H1 (cell line): ENCODE measurements around the gene BCL11A. TPM values are rescaled to one million over a fixed set of nuclear protein-coding genes. Genes with fewer than 3 reads are reported as not detected.

ENCODE experiments used
- CTCF ChIA-PET: fragments of 300-600 bp; sonication (Branson Sonifier 250); formaldehyde crosslinking; loops from one replicate; lab custom pipeline; 2021; ENCODE audit not compliant: partially characterized antibody; lab: Charles Lee
- POLR2A ChIA-PET: fragments of 300-600 bp; sonication (Branson Sonifier 250); formaldehyde crosslinking; loops from one replicate; lab custom pipeline; 2021; ENCODE audit warnings: inconsistent platforms; ENCODE audit not compliant: partially characterized antibody; lab: Charles Lee
- DNase-seq, 2 experiments: peaks; one replicate each; pipeline versions ENCODE4 v3.0.0 to v3.0.0-alpha.2; 2010 to 2022; ENCODE audit warnings: low spot score in 2 of 2, low read depth in 1 of 2, mixed read lengths in 1 of 2
- FAIRE-seq: peaks from 2 replicates; lab custom pipeline; 2011; peaks lifted over from hg19 to GRCh38; lab: Jason Lieb, UNC
- H2AFZ ChIP-seq: 2 replicates; pipeline ENCODE4 v1.8.1; 2012; ENCODE audit warnings: low read length, inconsistent platforms
- H2AK5ac ChIP-seq: 2 replicates; pipeline ENCODE4 v1.6.1; 2013; ENCODE audit warnings: low read depth, low read length
- H2BK120ac ChIP-seq: replicated peaks from 2 replicates; pipeline ENCODE3; 2013; ENCODE audit warnings: low read depth, low read length, inconsistent platforms
- H2BK12ac ChIP-seq: 2 replicates; pipeline ENCODE4 v1.6.1; 2013; ENCODE audit warnings: low read depth, low read length
- H2BK15ac ChIP-seq: 2 replicates; pipeline ENCODE4 v1.6.1; 2013; ENCODE audit warnings: low read length
- H2BK20ac ChIP-seq: 2 replicates; pipeline ENCODE4 v1.6.1; 2013; ENCODE audit warnings: low read length
- H2BK5ac ChIP-seq: 2 replicates; pipeline ENCODE4 v1.6.1; 2013; ENCODE audit warnings: low read depth, low read length
- H3K14ac ChIP-seq: 2 replicates; pipeline ENCODE4 v1.6.1; 2013; ENCODE audit warnings: inconsistent platforms; ENCODE audit not compliant: insufficient read length
- H3K18ac ChIP-seq: 2 replicates; pipeline ENCODE4 v1.6.1; 2013; ENCODE audit warnings: low read length; ENCODE audit errors: extremely low read depth
- H3K23ac ChIP-seq: 2 replicates; pipeline ENCODE4 v1.6.1; 2013; ENCODE audit warnings: inconsistent platforms; ENCODE audit not compliant: insufficient read length
- H3K23me2 ChIP-seq: 2 replicates; pipeline ENCODE4 v1.6.1; 2013; ENCODE audit warnings: low read depth, low read length
- H3K27ac ChIP-seq: 2 replicates; pipeline ENCODE4 v1.6.1; 2011; ENCODE audit warnings: low read depth, low read length, inconsistent platforms
- H3K27me3 ChIP-seq, 4 experiments: replicated peaks in 1 of 4; 1 replicate in 1 of 4; 2 replicates in 3 of 4; pipeline versions ENCODE4 v1.6.1 to v1.8.1; 2011 to 2013; ENCODE audit warnings: low read length in 3 of 4, mild to moderate bottlenecking in 3 of 4, inconsistent platforms in 2 of 4, mixed read lengths in 2 of 4, moderate library complexity in 1 of 4; ENCODE audit not compliant: control insufficient read depth in 3 of 4, insufficient read depth in 3 of 4; ENCODE audit errors: extremely low read depth in 1 of 4
- H3K36me3 ChIP-seq, 4 experiments: 2 replicates each; pipeline versions ENCODE4 v1.6.1 to v1.8.1; 2011 to 2013; ENCODE audit warnings: mild to moderate bottlenecking in 4 of 4, low read length in 3 of 4, moderate library complexity in 2 of 4, control low read depth in 1 of 4, inconsistent platforms in 1 of 4; ENCODE audit not compliant: insufficient read depth in 4 of 4, control insufficient read depth in 2 of 4
- H3K4ac ChIP-seq: replicated peaks from 2 replicates; pipeline ENCODE3; 2013; ENCODE audit warnings: low read length, low read depth, mixed read lengths, inconsistent platforms; ENCODE audit not compliant: insufficient read length
- H3K4me1 ChIP-seq, 4 experiments: replicated peaks in 1 of 4; 1 replicate in 1 of 4; 2 replicates in 3 of 4; pipeline versions ENCODE4 v1.6.1 to v1.8.1; 2011 to 2013; ENCODE audit warnings: low read length in 3 of 4, inconsistent platforms in 2 of 4, mixed read lengths in 1 of 4; ENCODE audit not compliant: insufficient read depth in 4 of 4, control insufficient read depth in 3 of 4
- H3K4me2 ChIP-seq, 2 experiments: 2 replicates each; pipeline versions ENCODE4 v1.6.1 to v1.8.1; 2011 to 2013; ENCODE audit warnings: low read depth in 2 of 2, low read length in 2 of 2, control low read depth in 1 of 2, inconsistent platforms in 1 of 2, mild to moderate bottlenecking in 1 of 2; ENCODE audit not compliant: insufficient read depth in 1 of 2
- H3K4me3 ChIP-seq, 4 experiments: fragments of 200-600, 300-600 bp in 1 of 4; sonication (generic), shearing (Covaris generic), sonication (Bioruptor Twin) in 1 of 4; 2 replicates each; pipeline versions ENCODE4 v1.5.1 to v1.8.1; 2011 to 2016; ENCODE audit warnings: low read length in 4 of 4, low read depth in 3 of 4, control low read depth in 2 of 4, inconsistent platforms in 2 of 4, mild to moderate bottlenecking in 2 of 4, mixed read lengths in 1 of 4, moderate library complexity in 1 of 4; ENCODE audit not compliant: insufficient read depth in 2 of 4; ENCODE audit errors: extremely low read depth in 1 of 4
- H3K56ac ChIP-seq: replicated peaks from 2 replicates; pipeline ENCODE3; 2013; ENCODE audit warnings: low read depth, mild to moderate bottlenecking, mixed read lengths, low read length, inconsistent platforms; ENCODE audit not compliant: insufficient read length
- H3K79me1 ChIP-seq: 2 replicates; pipeline ENCODE4 v1.6.1; 2013; ENCODE audit warnings: low read depth, low read length, control low read depth
- H3K79me2 ChIP-seq, 2 experiments: 2 replicates each; pipeline versions ENCODE4 v1.6.1 to v1.8.1; 2012 to 2013; ENCODE audit warnings: low read length in 2 of 2, mild to moderate bottlenecking in 2 of 2, inconsistent platforms in 1 of 2; ENCODE audit not compliant: insufficient read depth in 2 of 2, control insufficient read depth in 1 of 2
- H3K9ac ChIP-seq, 4 experiments: replicated peaks in 1 of 4; 1 replicate in 1 of 4; 2 replicates in 3 of 4; pipeline versions ENCODE4 v1.6.1 to v1.8.1; 2011 to 2013; ENCODE audit warnings: low read depth in 3 of 4, low read length in 3 of 4, control low read depth in 2 of 4, mild to moderate bottlenecking in 2 of 4, moderate library complexity in 2 of 4, inconsistent platforms in 1 of 4; ENCODE audit errors: extremely low read depth in 1 of 4
- H3K9me3 ChIP-seq, 2 experiments: 2 replicates each; pipeline versions ENCODE4 v1.6.1 to v1.8.1; 2012 to 2013; ENCODE audit warnings: mild to moderate bottlenecking in 2 of 2, moderate library complexity in 2 of 2, control low read depth in 1 of 2, inconsistent platforms in 1 of 2, low read depth in 1 of 2, low read length in 1 of 2, mixed read lengths in 1 of 2; ENCODE audit not compliant: insufficient read depth in 2 of 2
- H4K20me1 ChIP-seq, 2 experiments: replicated peaks in 1 of 2; 2 replicates each; pipeline versions ENCODE3 to v1.8.1; 2011 to 2013; ENCODE audit warnings: inconsistent platforms in 2 of 2, low read length in 2 of 2, mild to moderate bottlenecking in 1 of 2; ENCODE audit not compliant: insufficient read depth in 2 of 2, control insufficient read depth in 1 of 2
- H4K5ac ChIP-seq: 2 replicates; pipeline ENCODE4 v1.6.1; 2013; ENCODE audit warnings: low read length, low read depth, mixed read lengths, inconsistent platforms; ENCODE audit not compliant: insufficient read length
- H4K8ac ChIP-seq: 2 replicates; pipeline ENCODE4 v1.8.0; 2013; ENCODE audit warnings: mild to moderate bottlenecking, moderate library complexity, low read length, inconsistent platforms; ENCODE audit not compliant: insufficient read depth; ENCODE audit errors: extremely low read depth
- H4K91ac ChIP-seq: replicated peaks from 2 replicates; pipeline ENCODE3; 2013; ENCODE audit warnings: low read length, mixed read lengths, inconsistent platforms; ENCODE audit not compliant: insufficient read length
- CTCF ChIP-seq, 3 experiments: IDR thresholded peaks; 1 replicate in 2 of 3; 2 replicates in 1 of 3; pipeline versions ENCODE4 v1.5.1 to v1.6.1; 2011; ENCODE audit warnings: low read length in 3 of 3, mild to moderate bottlenecking in 3 of 3, inconsistent platforms in 2 of 3, low read depth in 1 of 3, moderate library complexity in 1 of 3; ENCODE audit not compliant: insufficient read depth in 1 of 3; ENCODE audit errors: control extremely low read depth in 1 of 3
- EZH2 ChIP-seq: fragments of 200-600 bp; sonication (generic); IDR thresholded peaks from 2 replicates; pipeline ENCODE4 v1.7.1; 2012; ENCODE audit warnings: low read depth, mild to moderate bottlenecking, moderate library complexity, low read length, inconsistent platforms; ENCODE audit not compliant: severe bottlenecking
- KDM5A ChIP-seq: fragments of 200-600 bp; IDR thresholded peaks from 2 replicates; pipeline ENCODE4 v1.7.1; 2012; ENCODE audit warnings: mild to moderate bottlenecking, low read length, inconsistent platforms, mixed read lengths
- POLR2A ChIP-seq, 2 experiments: IDR thresholded peaks; 1 replicate in 1 of 2; 2 replicates in 1 of 2; pipeline ENCODE4 v1.6.1; 2011; ENCODE audit warnings: low read depth in 2 of 2, low read length in 2 of 2, mild to moderate bottlenecking in 2 of 2; ENCODE audit errors: control extremely low read depth in 1 of 2
- SIX5 ChIP-seq: IDR thresholded peaks from 2 replicates; pipeline ENCODE4 v1.6.1; 2011; ENCODE audit warnings: mild to moderate bottlenecking, low read depth, low read length
- WGBS, 2 experiments: shearing (Covaris generic) in 1 of 2; methylation state at CpG; one replicate each; pipeline versions ENCODE4 v1.1.6 to v1.1.7; 2013 to 2015; ENCODE audit warnings: low lambda C conversion rate in 2 of 2, mixed read lengths in 2 of 2, inconsistent platforms in 1 of 2, low coverage in 1 of 2, missing lambda C conversion rate in 1 of 2; ENCODE audit not compliant: insufficient replicate concordance in 2 of 2, insufficient coverage in 1 of 2, insufficient read length in 1 of 2; ENCODE audit errors: extremely low coverage in 1 of 2, missing lambda C conversion rate in 1 of 2; 5-methylcytosine and 5-hydroxymethylcytosine counted together
- polyA plus RNA-seq, 7 experiments: library from polyadenylated mRNA; depleted of rRNA in 3 of 7; stranded (reverse) in 5 of 7; unstranded in 2 of 7; fragments of >200 nt in 5 of 7; fragments of 200-250 nt in 2 of 7; gene quantifications; 1 replicate in 5 of 7; 2 replicates in 1 of 7; 4 replicates in 1 of 7; pipeline versions ENCODE4 v1.2.1 to v1.2.3, GENCODE V29; 2011 to 2013; ENCODE audit warnings: missing spikeins in 2 of 7, mixed read lengths in 2 of 7
- total RNA-seq: library from RNA; stranded (reverse); fragmentation: NEBNext Ultra II Directional; extraction: Animal tissue kit (Norgen Biotek cat#: 25700); gene quantifications from 2 replicates; pipeline ENCODE4 v1.2.1, GENCODE V29; 2021

Gene BCL11A
- total and polyA plus RNA-seq, 2 of the 8 experiments (the other 6 are each of a cell fraction or from before 2014, with no cell fraction given), result 11.9 to 59.3 TPM

DNA sequence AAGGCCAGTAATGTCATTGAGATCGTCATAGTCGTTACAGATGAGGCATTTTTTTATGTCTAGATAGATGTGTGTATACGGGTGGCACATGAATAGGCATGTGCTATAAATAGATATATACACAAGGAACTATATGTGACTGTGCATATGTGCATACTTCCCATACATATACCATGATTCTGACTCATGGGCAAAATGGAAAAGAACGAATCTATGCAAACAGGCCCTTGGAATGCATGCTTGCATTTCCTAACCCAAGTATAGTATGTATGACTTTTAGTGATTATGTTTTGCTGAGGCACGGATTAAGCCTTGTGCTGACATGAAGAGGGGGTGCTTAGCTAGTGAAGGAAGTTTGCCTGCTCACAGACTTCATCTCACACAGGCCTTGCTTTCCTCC, 111.7 kb downstream of the BCL11A start:
- Histone ChIP-seq H3K56ac (no peak overlapping the region), H3K27me3 (no peaks in the 10 kb centered on the region), H2BK15ac (0 out of 2 replicates have a peak overlapping the region, but pooled peaks have one; percentile 6), H4K8ac (no peak overlapping the region), H3K14ac (no peak overlapping the region), H3K4me1 (peaks cover 0 to 11% (median 3%) of the 10 kb centered on the region in 4 experiments; a peak in 6 of 7 replicates), H2AFZ (no peak overlapping the region), H2BK20ac (no peak overlapping the region), H3K4me3 (no peak overlapping the region), H3K36me3 (no peaks in the 10 kb centered on the region), H3K4ac (no peak overlapping the region), H3K79me1 (no peaks in the 10 kb centered on the region), H2BK12ac (no peak overlapping the region), H4K91ac (no peak overlapping the region)
- no peak for FAIRE-seq
- no peak for TF ChIP-seq EZH2
- no peak for TF ChIP-seq SIX5
- TF ChIP-seq KDM5A, result no peak
- TF ChIP-seq CTCF (IDR thresholded peaks at IDR 0.05; ENCODE audit: control extremely low read depth in 1 of 3, insufficient read depth in 1 of 3, low read depth in 1 of 3, low read length in 3 of 3), result no peak
- TF ChIP-seq POLR2A (IDR thresholded peaks at IDR 0.05; ENCODE audit: control extremely low read depth in 1 of 2, low read depth in 2 of 2, low read length in 2 of 2), result no peak
- TF ChIP-seq, all 59 proteins: peak for 0
- no peak overlapping the region for H3K23ac ChIP-seq
- H3K9me3 ChIP-seq, result no peaks in the 10 kb centered on the region
- ChIA-PET POLR2A (interaction anchor here (1.2 to 1.4 kb wide), 2 partner anchors 94 to 108 kb away, joined by 3 read pairs; no protein-coding TSS in a partner anchor), CTCF (interaction anchor here (3.2 kb wide), 1 partner anchor 10 kb away, joined by 25 read pairs; no protein-coding TSS in a partner anchor)
- no peak overlapping the region for H3K4me2 ChIP-seq
- no peak overlapping the region for H2BK120ac ChIP-seq
- no peak overlapping the region for H3K9ac ChIP-seq
- H3K18ac ChIP-seq, result no peak overlapping the region
- no peak overlapping the region for H4K5ac ChIP-seq
- H3K79me2 ChIP-seq, result no peaks in the 10 kb centered on the region
- no peaks in the 10 kb centered on the region for H4K20me1 ChIP-seq
- no peak overlapping the region for H2BK5ac ChIP-seq
- WGBS, 2 experiments, result 87% methylated on average over 5 of the region's 5 CpGs; no CpG with 5 or more reads in 1 of the 2 experiments
- DNase-seq, result no peak
- no peak overlapping the region for H3K27ac ChIP-seq
- H2AK5ac ChIP-seq, result no peak overlapping the region
- H3K23me2 ChIP-seq, result no peaks in the 10 kb centered on the region
